AG10803 (cell line): Measurements from ENCODE around the gene TUBGCP2.
A peak's percentile ranks its signal among the peaks of the same experiment; 100 is the strongest.

Source experiments
- DNase-seq: peaks from one replicate; pipeline ENCODE4 v3.0.0; 2010; ENCODE audit warnings: low read depth
- H3K4me3 ChIP-seq: 2 replicates; pipeline ENCODE4 v1.5.1; 2011; ENCODE audit warnings: mild to moderate bottlenecking, low read length, control low read depth
- CTCF ChIP-seq: conservative IDR thresholded peaks from 2 replicates; pipeline ENCODE4 v1.5.1; 2011; ENCODE audit warnings: mild to moderate bottlenecking, low read length, control low read depth, inconsistent platforms

Gene TUBGCP2

DNA sequence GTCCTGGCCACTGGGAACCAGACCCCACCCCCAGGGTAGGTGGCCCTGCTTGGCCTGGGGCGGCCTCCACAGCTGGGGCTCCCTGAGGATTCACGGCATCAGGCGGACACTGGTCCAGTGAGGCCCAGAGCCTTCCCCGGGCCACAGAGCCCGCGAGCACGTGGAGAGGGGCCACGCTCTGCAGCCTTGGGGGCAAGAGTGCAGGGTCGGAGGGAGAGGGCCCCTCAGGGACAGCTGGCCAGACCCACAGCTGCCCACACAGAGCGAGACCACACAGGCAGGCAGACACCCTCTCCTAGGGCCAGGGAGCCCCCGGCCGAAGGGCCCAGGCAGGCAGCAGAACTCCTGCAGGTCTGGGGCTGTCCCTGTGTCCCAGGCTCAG is 60.3 kb downstream of the TUBGCP2 start:
- no peak for DNase-seq
- no peak overlapping the region for H3K4me3 ChIP-seq
- no peak for TF ChIP-seq CTCF

- no peak for TF ChIP-seq CTCF
- DNase-seq = no peak
- H3K4me3 ChIP-seq = no peak overlapping the region
Observed at GRCh38 chr10:133247681-133248333, 60.9 kb downstream of the TUBGCP2 start.

GRCh38 chr10:133246236-133246626 is 62.4 kb downstream of the TUBGCP2 start:
- no peak for DNase-seq
- H3K4me3 ChIP-seq = no peak overlapping the region
- TF ChIP-seq CTCF = no peak

DNA sequence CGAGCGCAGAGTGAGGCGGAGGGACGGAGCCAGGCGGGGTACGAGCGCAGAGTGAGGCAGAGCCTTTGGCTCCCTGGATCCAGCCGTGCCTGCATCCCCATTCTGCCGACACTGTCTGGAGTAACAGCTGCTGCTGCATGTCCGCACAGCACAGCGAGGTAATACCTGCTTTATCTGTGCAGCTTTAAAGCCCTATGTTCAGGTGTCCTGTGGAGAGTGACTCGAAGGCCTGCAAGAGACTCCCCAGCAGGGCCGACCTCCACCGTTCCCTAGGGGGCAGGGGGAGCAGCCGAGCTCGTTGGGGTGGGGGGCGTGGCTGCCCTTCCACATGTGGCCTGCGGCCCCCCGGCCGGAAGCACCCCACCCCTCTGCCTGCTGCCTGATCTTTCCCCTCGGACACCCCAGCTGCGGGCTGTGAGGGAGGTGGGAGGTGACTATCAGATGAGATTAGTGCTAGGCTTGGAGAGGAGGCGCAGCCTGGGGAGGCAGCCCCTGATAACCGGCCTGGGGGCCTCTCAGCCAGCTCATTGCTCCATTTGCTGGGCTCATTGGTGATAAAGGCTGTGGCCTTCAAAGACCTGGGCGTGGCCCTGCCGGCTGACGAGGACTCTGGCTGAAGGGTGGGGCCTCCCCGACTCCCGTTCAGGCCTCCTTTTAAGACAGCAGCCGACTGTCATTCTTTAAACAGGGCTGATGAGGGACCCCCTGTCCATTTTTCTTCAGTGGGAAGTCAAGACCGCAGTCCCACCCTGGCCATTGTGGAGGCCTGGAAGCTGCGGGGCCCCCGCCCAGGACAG is 63.0 kb downstream of the TUBGCP2 start:
- no peak overlapping the region for H3K4me3 ChIP-seq
- TF ChIP-seq CTCF = no peak
- no peak for DNase-seq

DNA sequence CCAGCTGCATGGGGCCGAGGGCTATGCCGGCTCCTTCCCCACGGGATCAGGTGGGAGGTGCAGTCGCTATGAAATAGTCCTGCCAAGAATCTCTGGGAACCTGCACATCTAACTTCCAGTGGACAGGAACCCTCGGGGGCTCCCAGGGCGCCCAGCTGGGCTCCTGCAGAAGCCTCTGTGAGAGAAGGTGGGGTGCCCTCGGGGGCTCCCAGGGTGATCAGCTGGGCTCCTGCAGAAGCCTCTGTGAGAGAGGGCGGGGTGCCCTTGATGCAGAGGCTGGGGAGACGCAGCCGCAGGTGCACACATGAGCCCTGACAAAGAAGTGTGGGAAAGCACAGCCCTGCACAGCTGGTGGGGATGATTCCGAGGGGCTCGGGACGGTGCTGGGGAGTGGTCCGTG is 65.1 kb downstream of the TUBGCP2 start:
- no peak for DNase-seq
- H3K4me3 ChIP-seq = no peak overlapping the region
- no peak for TF ChIP-seq CTCF

GRCh38 chr10:133242611-133243356 is 65.9 kb downstream of the TUBGCP2 start:
- no peak overlapping the region for H3K4me3 ChIP-seq
- no peak for TF ChIP-seq CTCF
- DNase-seq = peak; percentile 24
